GM12878 (cell line): ENCODE data around the gene PCDHB6.

Source experiments
- CTCF ChIP-seq, 3 experiments: IDR thresholded peaks in 2 of 3; conservative IDR thresholded peaks in 1 of 3; 2 replicates each; pipeline ENCODE4 v1.5.1; 2011; ENCODE audit warnings: low read depth in 3 of 3, low read length in 3 of 3, mild to moderate bottlenecking in 3 of 3, control low read depth in 2 of 3, moderate library complexity in 2 of 3, inconsistent platforms in 1 of 3, mixed read lengths in 1 of 3; ENCODE audit not compliant: control insufficient read depth in 2 of 3, insufficient read depth in 1 of 3; ENCODE audit errors: extremely low read depth in 1 of 3
- TARDBP ChIP-seq: IDR thresholded peaks from 2 replicates; pipeline ENCODE4 v1.6.1; 2016; ENCODE audit warnings: borderline replicate concordance
- ZNF207 ChIP-seq: fragments of 450-650 bp; IDR thresholded peaks from 2 replicates; pipeline ENCODE4 v1.6.1; 2014; ENCODE audit warnings: antibody characterized with exemption, mild to moderate bottlenecking, borderline replicate concordance
- ZNF24 ChIP-seq: fragments of 450-650 bp; IDR thresholded peaks from 2 replicates; pipeline ENCODE4 v1.6.1; 2017; ENCODE audit warnings: antibody characterized with exemption, mild to moderate bottlenecking

DNA sequence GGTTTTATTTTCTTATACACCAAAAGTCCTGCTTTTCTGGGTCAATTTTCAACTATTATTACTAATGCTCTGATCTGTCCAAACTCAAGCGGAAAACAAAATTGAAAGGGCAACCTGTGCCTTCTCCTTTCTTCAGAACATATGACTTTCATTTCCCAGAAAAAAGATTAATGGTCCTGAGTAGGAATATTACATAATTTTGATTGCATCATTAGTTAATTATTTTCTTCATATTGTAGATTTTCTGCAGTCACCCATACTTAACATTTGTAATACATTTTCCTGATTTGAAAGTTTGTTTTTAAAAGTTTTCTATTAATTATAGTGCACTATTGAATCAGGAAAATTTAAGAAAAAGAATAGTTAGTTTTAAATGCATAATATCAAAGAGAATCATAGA, 26.1 kb downstream of the PCDHB6 start:
- TF ChIP-seq TARDBP (no peak), CTCF (IDR thresholded peaks at IDR 0.05 in 2 of 3, conservative IDR thresholded peaks at IDR 0.05 in 1 of 3; ENCODE audit: control insufficient read depth in 2 of 3, extremely low read depth in 1 of 3, insufficient read depth in 1 of 3, low read depth in 3 of 3, low read length in 3 of 3) (no peak), ZNF24 (no peak), ZNF207 (no peak)
